Measurements from ENCODE around the gene PRKD1.
A peak's percentile ranks its signal among the peaks of the same experiment; 100 is the strongest.

PRKD1 gene

GRCh38 chr14:29654901-29655550 lies 272.6 kb downstream of the PRKD1 start:
- DNase-seq, result no peak

GRCh38 chr14:29653303-29653702 lies 274.3 kb downstream of the PRKD1 start:
- DNase-seq, result no peak

GRCh38 chr14:29652571-29652970 lies 275.1 kb downstream of the PRKD1 start:
- no peak for DNase-seq

- no peak for DNase-seq
Measured at GRCh38 chr14:29650554-29651269, 276.9 kb downstream of the PRKD1 start.

- no peak for DNase-seq
Measured at GRCh38 chr14:29649170-29649569, 278.5 kb downstream of the PRKD1 start.

- peak; percentile 24 for DNase-seq
Measured at GRCh38 chr14:29648045-29648444, 279.6 kb downstream of the PRKD1 start.

- no peak for DNase-seq
Measured at GRCh38 chr14:29645117-29645516, 282.5 kb downstream of the PRKD1 start.

- peak; percentile 22 for DNase-seq
Measured at GRCh38 chr14:29643433-29644211, 284.0 kb downstream of the PRKD1 start.

- DNase-seq, result peak; percentile 14
Measured at GRCh38 chr14:29637411-29637810, 290.2 kb downstream of the PRKD1 start.

- DNase-seq, result no peak
Measured at GRCh38 chr14:29636870-29637269, 290.8 kb downstream of the PRKD1 start.

- DNase-seq, result no peak
Measured at GRCh38 chr14:29630566-29631160, 297.0 kb downstream of the PRKD1 start.

- no peak for DNase-seq
Measured at GRCh38 chr14:29629839-29630238, 297.8 kb downstream of the PRKD1 start.

- no peak for DNase-seq
Measured at GRCh38 chr14:29627137-29627536, 300.5 kb downstream of the PRKD1 start.

GRCh38 chr14:29618323-29619067 lies 309.2 kb downstream of the PRKD1 start:
- no peak for DNase-seq

- no peak for DNase-seq
Measured at GRCh38 chr14:29616922-29617321, 310.7 kb downstream of the PRKD1 start.

- DNase-seq, result no peak
Measured at GRCh38 chr14:29608861-29609260, 318.8 kb downstream of the PRKD1 start.

- no peak for DNase-seq
Measured at GRCh38 chr14:29607169-29607568, 320.5 kb downstream of the PRKD1 start.

GRCh38 chr14:29603696-29604095 lies 324.0 kb downstream of the PRKD1 start:
- no peak for DNase-seq

- peak; percentile 44 for DNase-seq
Measured at GRCh38 chr14:29601616-29602015, 326.0 kb downstream of the PRKD1 start.

GRCh38 chr14:29587761-29588470 lies 339.7 kb downstream of the PRKD1 start:
- no peak for DNase-seq

GRCh38 chr14:29587046-29587445 lies 340.6 kb downstream of the PRKD1 start:
- DNase-seq, result no peak

- DNase-seq, result peak; percentile 87
Measured at GRCh38 chr14:29584992-29585391, 342.7 kb downstream of the PRKD1 start.

Measured in eye (tissue), 1 donor.